GM18909 (cell line): Measurements from ENCODE around the gene OSBPL1A.

ENCODE experiments used
- ATAC-seq: cut with Tn5 transposase; IDR thresholded peaks from one replicate; pipeline ENCODE4 v1.9.1; 2021; ENCODE audit warnings: mild to moderate bottlenecking; ENCODE audit not compliant: unreplicated experiment, poor library complexity

OSBPL1A gene

DNA sequence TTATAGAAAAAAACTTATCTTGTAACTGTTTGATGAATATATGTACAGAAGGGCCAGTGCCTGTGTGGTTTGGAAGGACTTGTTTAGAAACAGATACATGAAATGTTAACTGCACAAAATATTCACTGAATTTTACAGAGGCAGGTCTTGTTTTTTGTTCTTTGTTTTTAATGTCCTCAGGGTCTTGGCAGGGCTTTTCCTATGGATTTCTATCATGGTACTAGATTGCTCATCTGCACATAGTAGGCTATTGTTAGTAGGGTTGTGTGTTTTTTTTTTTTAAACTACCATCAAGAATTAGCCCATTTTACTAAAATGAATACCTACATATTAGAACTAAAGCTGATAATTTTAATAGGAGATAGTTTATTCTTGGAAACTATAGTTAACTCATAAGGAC lies 255.2 kb downstream of the OSBPL1A start:
- no peak for ATAC-seq

DNA sequence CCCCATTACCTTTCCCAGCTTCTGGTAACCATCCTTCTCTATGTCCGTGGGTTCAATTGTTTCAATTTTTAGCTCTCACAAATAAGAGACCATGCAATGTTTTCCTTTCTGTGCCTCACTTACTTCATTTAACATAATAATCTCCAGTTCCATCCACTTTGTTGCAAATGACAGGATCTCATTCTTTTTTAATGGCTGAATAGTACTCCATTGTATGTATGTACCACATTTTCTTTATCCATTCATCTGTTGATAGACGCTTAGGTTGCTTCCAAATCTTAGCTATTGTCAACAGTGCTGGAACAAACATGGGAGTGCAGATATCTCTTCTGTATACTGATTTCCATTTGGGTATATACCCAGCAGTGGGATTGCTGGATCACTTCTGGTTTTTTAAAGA lies 256.9 kb downstream of the OSBPL1A start:
- no peak for ATAC-seq

DNA sequence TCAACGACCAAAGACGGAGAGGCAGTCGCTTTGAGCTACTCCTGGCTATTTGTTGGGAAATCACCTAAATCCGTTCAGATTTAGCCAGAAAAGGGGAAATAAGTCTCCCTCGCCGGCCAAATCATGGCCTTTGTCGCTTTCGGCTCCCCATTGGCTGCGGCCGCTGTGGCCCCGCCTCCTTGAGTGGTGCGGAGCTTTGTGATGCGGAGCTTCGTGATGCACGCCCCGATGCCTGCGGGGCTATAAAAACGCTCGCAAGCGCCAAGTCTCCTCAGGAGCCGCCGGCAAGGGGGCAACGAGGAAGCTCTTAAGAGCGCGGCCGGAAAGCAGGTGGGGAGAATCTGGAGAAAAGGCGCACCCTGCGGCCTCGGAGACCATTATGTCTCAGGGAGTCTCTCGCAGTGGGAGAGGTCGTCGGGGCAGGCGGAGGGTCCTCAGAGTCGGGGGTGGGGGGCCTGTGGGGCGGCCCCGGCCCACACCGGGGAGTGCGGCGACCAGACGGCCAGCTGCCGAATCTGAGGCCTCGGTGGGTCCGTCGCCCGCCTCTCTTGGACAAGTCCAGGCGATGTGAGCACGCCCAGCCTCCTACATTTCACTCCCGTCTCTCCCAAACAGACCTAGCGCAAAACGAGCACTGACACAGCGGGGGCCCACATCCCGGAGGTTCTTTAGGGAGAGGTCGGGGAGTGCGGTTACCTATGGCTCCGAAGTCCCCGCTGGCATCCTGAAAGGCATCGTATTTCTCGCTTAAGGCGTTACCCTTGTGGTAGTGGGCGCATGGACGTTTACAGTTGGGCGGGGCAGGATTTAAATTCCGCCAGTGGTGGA lies 258.6 kb downstream of the OSBPL1A start, which contains the start of gene CABYR:
TSS of gene CABYR (plus strand) at position 274 of the 828 bp plus-strand sequence. CDS start 4,053 bp downstream, outside the sequence.
- peak; percentile 92 for ATAC-seq

DNA sequence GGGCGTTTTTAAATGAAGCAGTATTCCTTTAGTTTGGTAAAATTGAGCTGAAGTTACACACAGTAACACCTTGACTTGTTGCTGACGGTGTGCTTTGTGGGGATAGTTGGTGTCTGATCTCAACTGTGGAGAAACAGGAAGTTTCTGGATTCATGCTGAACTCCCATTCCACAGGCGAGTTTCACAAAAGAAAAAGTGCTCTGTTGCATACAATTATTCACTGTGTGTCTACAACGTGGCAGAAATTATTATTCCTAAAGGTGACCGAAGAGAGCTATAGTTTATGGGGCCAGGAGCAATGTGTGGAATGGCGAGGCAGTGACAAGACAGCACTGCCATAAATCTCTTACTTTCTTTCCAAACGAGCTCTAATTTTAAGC lies 259.2 kb downstream of the OSBPL1A start:
- no peak for ATAC-seq

DNA sequence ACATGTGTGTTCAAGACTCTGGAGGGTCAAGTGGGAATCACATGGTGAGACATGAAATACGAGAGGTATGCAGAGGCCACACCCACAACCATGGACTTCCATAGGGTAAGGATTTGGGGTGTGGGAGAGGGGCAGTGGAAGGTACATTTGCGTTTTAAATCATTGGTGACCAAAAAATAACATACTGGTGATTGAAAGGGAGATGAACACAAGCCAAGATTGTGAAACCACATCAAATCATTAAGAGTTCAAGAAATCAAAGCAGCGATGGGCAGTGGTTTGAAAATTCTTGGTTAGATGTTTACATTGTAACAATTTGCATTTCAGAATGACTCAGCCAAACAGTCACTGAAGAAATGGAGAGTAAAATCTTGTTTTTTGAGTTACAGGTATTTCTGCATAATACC lies 260.7 kb downstream of the OSBPL1A start:
- no peak for ATAC-seq

DNA sequence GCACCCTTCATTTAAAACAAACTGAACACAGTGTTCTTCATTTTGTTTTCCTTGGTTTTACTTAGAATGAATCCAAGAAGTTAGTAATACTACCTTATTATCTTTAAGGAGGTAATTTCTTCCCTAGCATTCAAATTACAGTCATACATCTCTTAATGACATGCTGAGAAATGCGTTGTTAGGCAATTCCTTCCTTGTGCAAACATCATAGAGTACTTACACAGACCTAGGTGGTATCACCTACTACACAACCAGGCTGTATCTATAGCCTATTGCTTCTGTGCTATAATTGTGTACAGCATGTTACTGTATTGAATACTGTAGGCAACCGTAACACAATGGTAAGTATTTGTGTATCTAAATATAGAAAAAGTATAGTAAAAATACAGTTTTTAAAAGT lies 267.1 kb downstream of the OSBPL1A start:
- no peak for ATAC-seq

DNA sequence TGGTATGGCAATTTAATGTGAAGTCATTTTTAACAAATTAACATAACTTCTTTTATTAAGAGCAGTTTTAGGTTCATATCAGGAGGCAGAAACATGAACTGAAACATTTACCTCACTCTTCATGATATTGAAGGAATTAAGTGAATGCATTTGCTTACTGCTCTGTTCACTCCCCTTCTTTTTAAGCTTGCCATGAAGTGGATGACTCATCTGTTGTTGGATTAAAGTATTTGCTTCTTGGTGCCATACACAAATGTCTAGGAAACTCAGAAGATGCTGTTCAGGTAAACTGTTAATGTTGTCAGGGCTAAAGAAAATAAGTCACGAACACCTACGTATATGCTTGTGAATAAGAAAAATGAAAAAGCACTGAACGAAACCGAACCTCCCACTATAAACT lies 268.9 kb downstream of the OSBPL1A start:
- ATAC-seq, result no peak

DNA sequence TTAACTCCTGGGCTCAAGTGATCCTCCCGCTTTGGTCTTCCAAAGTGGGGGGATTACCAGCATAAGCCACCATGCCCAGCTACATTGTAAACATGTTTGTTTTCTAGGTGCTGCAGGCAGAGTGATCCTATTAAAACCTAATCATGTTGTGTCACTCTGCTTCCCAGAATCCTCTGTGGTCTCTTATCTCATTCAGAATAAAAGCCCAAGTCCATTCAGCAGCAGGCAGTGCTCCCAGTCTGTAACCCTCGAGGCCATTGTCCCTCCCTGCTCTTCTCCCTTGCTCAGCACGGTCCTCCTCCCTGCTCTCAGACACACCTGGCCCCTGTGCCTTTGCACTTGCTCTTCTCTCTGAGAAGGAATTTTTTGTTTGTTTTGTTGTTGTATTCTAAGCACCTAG lies 269.9 kb downstream of the OSBPL1A start:
- no peak for ATAC-seq

DNA sequence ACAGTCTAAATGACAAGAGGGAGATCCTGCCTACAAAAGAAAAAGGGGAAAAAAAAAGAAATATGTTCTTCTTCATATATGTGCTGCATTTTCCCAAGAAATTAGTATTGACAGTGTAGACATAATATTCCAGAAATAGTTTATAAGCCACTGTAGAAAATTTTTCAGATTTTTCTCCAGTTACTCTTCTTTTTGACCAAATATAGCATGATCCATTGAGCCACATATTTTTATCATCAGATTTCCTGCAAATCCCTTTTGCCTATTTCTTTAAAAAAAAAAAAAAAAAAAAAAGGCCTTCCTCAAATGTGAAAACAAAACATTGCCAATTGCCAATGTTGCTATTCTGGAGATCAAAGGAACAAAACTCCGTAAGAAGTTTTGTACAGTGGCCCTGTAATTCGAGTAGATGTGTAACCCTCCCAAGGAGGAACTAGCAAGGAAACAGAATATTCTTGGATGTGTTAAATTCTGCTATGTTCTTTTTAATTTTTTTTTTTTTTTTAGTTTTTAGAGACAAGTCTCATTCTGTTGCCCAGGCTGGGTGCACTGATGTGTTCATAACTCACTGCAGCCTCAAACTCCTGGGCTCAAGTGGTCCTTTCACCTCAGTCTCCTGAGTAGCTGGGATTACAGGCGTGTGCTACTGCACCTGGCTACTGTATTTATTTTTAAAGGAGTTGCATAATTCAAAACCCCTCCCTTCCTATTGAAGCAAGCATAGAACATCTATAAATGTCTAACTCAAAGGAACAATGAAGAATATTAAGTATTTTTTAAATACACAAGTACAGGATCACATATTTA lies 271.3 kb downstream of the OSBPL1A start:
- ATAC-seq, result no peak

DNA sequence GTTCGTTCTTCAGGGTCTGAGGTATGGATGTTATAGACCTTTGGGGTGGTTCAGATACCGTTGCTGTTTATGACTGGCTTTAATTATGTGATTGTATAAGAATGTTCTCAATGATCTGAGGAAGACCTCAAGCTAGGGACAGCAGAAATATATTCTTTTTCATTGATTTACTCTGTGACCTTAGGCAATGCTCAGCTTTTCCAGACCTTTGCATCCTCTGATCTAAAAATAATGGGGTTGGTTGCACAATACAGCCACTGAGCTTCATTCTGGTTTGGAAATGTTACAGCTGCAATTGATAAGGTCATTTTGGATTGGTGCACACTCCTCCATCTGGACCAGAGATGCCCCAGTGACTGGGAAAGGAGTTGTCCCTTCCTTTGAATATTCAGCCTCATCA lies 276.0 kb downstream of the OSBPL1A start:
- ATAC-seq, result no peak

DNA sequence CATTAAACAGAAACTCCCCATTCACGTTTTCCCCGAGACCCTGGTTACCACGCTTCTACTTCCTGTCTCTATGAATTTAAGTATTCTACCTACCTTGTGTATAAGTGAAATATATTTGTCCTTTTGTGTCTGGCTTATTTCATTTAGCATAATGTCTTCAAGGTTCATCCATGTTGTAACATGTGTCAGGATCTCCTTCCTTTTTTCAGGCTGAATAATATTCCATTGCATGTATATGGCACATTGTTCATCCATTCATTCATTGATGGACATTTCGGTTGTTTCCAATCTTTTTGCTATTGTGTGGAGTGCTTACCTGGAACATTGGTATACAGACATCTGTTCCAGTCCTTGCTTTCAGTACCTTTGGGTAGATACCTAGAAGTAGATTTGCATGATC lies 276.9 kb downstream of the OSBPL1A start:
- no peak for ATAC-seq

DNA sequence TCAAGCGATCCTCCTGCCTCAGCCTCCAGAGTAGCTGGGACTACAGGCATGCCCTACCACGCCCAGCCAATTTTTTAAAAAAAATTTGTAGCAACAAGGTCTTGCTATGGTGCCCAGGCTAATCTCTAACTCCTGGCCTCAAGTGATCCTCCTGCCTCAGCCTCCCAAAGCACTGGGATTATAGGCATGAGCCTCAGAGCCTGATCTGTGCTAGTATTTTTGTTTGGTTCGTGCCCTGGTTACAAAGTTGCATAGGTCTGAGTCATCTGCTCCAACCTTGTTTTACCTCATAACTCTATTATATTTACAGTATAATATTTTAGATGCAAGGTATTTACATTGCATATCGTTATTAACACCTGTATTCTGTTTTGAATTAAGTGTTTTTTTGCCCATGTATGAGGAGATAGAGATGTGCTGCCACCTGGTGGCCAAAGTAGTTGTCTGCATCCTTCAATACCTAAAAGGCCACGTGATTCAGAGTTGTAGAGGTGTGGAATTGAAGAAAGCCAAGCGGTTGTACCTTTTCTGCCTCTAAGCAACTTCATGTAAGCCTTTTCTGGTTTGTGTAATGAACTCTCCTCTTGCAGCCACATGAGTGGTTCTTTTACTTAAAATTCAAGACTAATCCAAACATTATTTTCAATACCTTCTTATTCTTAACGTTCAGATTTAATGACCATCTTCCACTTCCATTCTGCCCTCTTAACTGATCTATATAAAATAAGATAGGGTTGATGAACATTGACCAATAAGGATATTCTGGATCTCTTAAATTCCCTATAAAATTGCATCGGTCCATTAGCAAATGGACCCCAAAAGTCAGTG lies 278.7 kb downstream of the OSBPL1A start:
- ATAC-seq, result peak; percentile 76

DNA sequence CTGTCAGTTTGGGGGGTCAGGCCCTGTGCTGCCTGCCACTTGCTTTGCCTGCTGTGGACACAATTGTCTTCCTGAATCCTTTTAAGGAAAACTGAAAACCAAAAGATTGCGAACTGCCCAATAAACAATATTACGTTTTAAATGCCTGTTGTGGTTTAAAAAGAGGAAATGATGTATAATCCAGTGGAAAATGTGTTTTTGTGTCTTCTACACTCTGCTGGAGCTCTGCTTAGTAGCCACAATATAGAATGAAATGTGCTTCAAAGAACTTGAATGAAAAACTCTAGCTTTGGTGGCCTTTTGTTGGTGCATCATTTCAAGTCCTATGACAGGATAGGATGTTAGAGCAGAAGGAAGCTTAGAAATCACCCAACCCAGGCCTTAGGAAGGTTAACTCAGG lies 282.0 kb downstream of the OSBPL1A start:
- no peak for ATAC-seq

DNA sequence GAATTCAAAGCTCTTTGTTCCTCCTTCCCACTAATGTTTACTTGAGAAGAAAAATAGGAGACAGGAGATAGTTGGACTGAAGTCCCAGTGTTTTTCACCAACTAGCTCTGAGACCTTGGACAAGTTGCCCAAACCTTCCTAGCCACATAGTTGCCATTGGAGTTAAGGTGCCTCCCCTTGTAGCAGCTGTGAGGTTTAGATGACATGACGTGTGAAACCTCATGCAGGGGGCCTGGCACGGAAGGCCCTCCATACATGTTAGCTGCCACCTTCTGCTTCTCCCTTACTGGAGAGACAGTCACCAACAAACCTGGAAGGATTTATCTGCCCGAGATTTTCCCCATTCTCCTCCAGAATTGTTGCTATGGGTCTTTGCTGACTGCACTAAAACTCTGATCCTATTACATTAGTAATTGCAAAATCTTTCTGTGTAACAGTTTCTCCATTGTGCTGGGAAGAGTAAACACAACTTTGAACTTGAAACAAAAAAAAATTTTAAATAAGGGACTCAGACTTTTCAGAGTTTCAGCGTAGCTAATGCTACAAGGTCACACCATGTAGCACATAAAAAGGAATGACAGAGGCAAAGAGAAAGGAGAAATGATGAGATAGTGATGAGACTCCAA lies 282.6 kb downstream of the OSBPL1A start:
- no peak for ATAC-seq

DNA sequence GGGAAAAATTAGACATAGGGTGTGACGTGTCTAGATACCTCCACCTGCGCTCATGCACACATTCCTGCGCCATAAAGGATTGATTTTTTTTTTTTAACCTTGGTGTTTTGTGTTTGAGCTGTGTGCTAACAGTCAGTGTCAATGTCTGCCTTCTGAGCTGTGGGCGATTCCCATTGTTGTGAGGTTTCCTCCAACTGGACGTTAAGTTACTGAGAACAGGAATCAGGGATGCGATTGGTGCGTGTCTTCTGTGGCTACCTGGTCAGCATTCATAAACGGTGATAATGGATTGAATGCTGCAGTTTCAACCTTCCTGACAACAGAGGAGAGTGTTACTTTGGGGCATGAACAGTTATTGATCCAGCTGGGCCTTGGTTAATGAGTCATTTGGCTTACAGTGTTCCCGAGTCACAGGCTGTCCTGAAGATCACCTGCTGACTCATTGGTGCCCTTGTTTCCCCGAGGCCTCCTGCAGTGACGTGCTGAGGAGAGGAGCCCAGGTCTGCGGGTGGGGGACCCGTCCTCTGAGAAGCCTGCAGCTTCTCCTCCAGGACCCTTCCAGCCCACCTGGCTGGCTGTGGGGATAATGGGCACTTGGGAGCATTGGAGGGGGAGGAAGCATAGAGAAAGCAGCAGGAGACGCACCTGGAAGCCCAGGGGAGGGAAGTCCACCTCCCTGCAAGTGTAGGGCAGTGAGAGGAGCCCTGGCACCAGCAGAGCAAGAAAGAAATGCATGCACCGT lies 284.6 kb downstream of the OSBPL1A start:
- ATAC-seq, result no peak

DNA sequence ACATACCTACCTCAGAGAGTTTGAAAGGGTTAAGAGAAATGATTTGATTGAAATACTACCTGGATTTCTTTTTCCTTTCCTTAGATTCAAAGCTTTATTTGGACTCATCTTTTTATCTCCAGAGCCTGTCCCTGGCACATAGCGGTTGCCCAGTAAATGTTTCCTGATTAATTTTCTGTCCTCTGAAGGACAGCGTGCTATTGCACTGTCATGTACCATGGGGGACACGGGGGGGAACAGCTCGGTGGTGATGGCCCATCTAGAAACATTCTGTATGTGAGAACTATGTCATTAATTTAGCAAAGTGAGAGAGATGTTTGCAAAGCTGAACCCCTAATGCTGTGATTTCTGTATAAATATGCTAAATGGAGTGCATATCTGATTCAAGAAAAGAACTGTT lies 285.2 kb downstream of the OSBPL1A start:
- no peak for ATAC-seq
